DND-41 (cell line): ENCODE results near the gene WDR70.

ENCODE experiments used
- EZH2 ChIP-seq: IDR thresholded peaks from 3 replicates; pipeline ENCODE4 v1.6.1; 2012; ENCODE audit warnings: borderline replicate concordance, low read depth, mild to moderate bottlenecking, moderate library complexity, low read length, inconsistent platforms; ENCODE audit not compliant: severe bottlenecking
- TF ChIP-seq, protein P1 (sequence below): IDR thresholded peaks from 2 replicates; pipeline ENCODE4 v1.5.1; 2012; ENCODE audit warnings: borderline replicate concordance, low read length, moderate library complexity, mild to moderate bottlenecking; ENCODE audit not compliant: poor library complexity, severe bottlenecking; ENCODE audit errors: extremely low read depth

DNA sequence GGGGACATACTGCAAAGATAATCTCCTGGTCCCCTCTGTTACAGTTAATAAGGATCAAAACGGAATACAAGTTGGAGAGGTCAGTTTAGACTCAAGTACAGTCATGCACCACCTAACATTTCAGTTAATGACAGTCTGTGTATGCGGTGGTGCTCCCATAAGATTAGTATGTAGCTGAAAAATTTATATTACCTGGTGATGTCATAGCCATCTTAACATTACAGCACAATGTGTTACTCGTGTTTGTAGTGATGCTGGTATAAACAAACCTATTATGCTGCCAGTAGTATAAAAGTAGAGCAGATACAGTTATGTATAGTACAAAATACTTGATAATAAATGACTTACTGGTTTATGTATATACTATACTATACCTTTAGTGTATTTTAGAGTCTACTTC, 252.8 kb downstream of the WDR70 start:
- no peak for TF ChIP-seq EZH2
- TF ChIP-seq, protein P1, sequence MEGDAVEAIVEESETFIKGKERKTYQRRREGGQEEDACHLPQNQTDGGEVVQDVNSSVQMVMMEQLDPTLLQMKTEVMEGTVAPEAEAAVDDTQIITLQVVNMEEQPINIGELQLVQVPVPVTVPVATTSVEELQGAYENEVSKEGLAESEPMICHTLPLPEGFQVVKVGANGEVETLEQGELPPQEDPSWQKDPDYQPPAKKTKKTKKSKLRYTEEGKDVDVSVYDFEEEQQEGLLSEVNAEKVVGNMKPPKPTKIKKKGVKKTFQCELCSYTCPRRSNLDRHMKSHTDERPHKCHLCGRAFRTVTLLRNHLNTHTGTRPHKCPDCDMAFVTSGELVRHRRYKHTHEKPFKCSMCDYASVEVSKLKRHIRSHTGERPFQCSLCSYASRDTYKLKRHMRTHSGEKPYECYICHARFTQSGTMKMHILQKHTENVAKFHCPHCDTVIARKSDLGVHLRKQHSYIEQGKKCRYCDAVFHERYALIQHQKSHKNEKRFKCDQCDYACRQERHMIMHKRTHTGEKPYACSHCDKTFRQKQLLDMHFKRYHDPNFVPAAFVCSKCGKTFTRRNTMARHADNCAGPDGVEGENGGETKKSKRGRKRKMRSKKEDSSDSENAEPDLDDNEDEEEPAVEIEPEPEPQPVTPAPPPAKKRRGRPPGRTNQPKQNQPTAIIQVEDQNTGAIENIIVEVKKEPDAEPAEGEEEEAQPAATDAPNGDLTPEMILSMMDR, result no peak
